RWPE2 (cell line): ENCODE results near the gene KCNG1.

Experiments
- ATAC-seq: fragments of 200-7000 bp; cut with Tn5 transposase; 3 replicates; pipeline ENCODE4 v1.9.1; 2021; ENCODE audit warnings: low read depth
- DNase-seq: peaks from one replicate; pipeline ENCODE4 v3.0.0-alpha.2; 2020; ENCODE audit warnings: low spot score
- H3K27ac ChIP-seq: fragments of 450-650 bp; 2 replicates; pipeline ENCODE4 v1.5.1; 2017; ENCODE audit warnings: mild to moderate bottlenecking; ENCODE audit not compliant: poor library complexity, severe bottlenecking
- H3K27me3 ChIP-seq: fragments of 250-450 bp; sonication (Bioruptor Pico); 2 replicates; pipeline ENCODE4 v1.5.1; 2021; ENCODE audit warnings: mild to moderate bottlenecking, moderate library complexity; ENCODE audit not compliant: insufficient read depth, poor library complexity, severe bottlenecking
- H3K36me3 ChIP-seq: fragments of 250-450 bp; sonication (Bioruptor Pico); 2 replicates; pipeline ENCODE4 v1.5.1; 2020; ENCODE audit warnings: low read depth, mild to moderate bottlenecking, moderate library complexity
- H3K4me1 ChIP-seq: fragments of 250-450 bp; sonication (Bioruptor Pico); 2 replicates; pipeline ENCODE4 v1.5.1; 2021; ENCODE audit warnings: mild to moderate bottlenecking, moderate library complexity; ENCODE audit not compliant: insufficient read depth, poor library complexity, severe bottlenecking
- H3K4me3 ChIP-seq: fragments of 250-450 bp; sonication (Bioruptor Pico); 2 replicates; pipeline ENCODE4 v1.5.1; 2021; ENCODE audit warnings: mild to moderate bottlenecking, moderate library complexity; ENCODE audit not compliant: severe bottlenecking
- H3K9me3 ChIP-seq: fragments of 250-450 bp; sonication (Bioruptor Pico); 2 replicates; pipeline ENCODE4 v1.5.1; 2021; ENCODE audit warnings: mild to moderate bottlenecking, moderate library complexity; ENCODE audit not compliant: severe bottlenecking
- TF ChIP-seq, protein P1 (sequence below): fragments of 450-650 bp; IDR thresholded peaks from one replicate; pipeline ENCODE4 v1.5.1; 2017; ENCODE audit warnings: mild to moderate bottlenecking, moderate library complexity; ENCODE audit not compliant: poor library complexity, severe bottlenecking

KCNG1 gene

DNA sequence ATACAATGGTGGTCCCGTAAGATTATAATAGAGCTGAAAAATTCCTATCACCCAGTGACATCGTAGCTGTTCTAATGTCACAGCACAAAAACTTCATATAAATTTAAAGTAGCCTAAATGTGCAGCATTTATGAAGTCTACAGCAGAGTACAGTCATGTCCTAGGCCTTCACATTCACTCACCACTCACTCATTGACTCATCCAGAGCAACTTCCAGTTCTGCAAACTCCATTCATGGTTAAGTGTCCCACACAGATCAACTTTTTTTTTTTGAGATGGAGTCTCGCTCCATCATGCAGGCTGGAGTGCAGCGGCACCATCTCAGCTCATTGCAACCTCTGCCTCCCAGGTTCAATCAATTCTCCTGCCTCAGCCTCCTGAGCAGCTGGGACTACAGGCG, 20.9 kb upstream of the KCNG1 start:
- ATAC-seq, result peak; percentile 73
- no peak for DNase-seq
- no peaks in the 10 kb centered on the region for H3K27me3 ChIP-seq
- no peaks in the 10 kb centered on the region for H3K36me3 ChIP-seq
- TF ChIP-seq, protein P1, sequence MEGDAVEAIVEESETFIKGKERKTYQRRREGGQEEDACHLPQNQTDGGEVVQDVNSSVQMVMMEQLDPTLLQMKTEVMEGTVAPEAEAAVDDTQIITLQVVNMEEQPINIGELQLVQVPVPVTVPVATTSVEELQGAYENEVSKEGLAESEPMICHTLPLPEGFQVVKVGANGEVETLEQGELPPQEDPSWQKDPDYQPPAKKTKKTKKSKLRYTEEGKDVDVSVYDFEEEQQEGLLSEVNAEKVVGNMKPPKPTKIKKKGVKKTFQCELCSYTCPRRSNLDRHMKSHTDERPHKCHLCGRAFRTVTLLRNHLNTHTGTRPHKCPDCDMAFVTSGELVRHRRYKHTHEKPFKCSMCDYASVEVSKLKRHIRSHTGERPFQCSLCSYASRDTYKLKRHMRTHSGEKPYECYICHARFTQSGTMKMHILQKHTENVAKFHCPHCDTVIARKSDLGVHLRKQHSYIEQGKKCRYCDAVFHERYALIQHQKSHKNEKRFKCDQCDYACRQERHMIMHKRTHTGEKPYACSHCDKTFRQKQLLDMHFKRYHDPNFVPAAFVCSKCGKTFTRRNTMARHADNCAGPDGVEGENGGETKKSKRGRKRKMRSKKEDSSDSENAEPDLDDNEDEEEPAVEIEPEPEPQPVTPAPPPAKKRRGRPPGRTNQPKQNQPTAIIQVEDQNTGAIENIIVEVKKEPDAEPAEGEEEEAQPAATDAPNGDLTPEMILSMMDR, result no peak
- H3K9me3 ChIP-seq, result no peaks in the 10 kb centered on the region
- no peak overlapping the region for H3K4me3 ChIP-seq
- H3K4me1 ChIP-seq, result peaks cover 3% of the 10 kb centered on the region
- no peak overlapping the region for H3K27ac ChIP-seq

DNA sequence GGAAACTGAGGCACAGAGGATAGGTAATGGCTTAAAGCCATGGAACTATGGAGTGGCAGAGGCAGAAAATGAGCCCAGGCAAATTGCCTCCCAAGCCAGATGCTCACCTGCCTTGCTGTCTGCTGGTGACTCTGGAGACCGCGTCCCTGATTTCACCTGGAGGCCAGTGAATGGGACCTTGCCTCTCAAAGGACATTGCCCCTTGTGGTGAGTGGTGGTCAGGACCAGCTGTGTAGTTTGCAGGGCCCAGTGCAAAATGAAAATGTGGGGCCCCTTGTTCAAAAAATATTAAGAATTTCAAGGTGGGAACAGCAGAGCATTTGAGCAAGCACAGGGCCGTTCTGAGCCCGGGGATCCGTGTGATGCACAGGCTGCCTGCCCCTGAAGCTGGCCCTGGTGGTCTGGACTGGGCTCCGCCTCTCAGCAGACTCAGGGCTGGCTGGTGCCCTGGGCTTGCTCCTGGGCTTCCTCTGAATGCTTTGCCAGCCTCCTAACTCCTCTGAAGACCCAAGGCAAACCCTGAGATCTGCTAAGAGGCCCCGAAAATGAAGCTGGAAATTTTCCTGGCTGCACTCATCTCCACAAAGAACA, 19.8 kb upstream of the KCNG1 start:
- TF ChIP-seq, protein P1, result peak; percentile 35
- no peaks in the 10 kb centered on the region for H3K36me3 ChIP-seq
- no peak overlapping the region for H3K27ac ChIP-seq
- no peak for ATAC-seq
- DNase-seq, result peak; percentile 72
- H3K4me1 ChIP-seq, result peaks cover 3% of the 10 kb centered on the region
- H3K4me3 ChIP-seq, result no peak overlapping the region
- H3K9me3 ChIP-seq, result no peaks in the 10 kb centered on the region
- no peaks in the 10 kb centered on the region for H3K27me3 ChIP-seq

DNA sequence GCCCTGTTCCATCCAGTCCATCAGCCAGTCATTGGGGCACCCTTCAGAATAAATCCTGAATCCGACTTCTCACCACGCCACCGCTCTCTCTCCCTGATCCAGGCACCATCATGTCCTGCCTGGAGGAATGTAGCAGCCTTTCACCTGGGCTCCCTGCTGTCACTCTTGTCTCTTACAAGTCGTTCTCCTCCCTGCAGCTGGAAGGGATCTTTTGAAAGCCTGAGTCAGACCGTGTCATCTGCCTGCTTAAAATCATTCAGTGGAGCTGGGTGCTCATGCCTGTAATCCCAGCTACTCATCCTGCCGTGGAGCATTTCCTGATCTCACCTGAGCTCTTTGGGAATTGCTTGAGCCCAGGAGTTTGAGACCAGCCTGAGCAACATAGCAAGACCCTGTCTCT, 19.2 kb upstream of the KCNG1 start:
- no peaks in the 10 kb centered on the region for H3K27me3 ChIP-seq
- H3K4me1 ChIP-seq, result peaks cover 3% of the 10 kb centered on the region
- ATAC-seq (peak; percentile 84), DNase-seq (peak; percentile 55)
- H3K27ac ChIP-seq, result no peak overlapping the region
- H3K9me3 ChIP-seq, result no peaks in the 10 kb centered on the region
- H3K36me3 ChIP-seq, result no peaks in the 10 kb centered on the region
- TF ChIP-seq, protein P1, result no peak
- no peak overlapping the region for H3K4me3 ChIP-seq

DNA sequence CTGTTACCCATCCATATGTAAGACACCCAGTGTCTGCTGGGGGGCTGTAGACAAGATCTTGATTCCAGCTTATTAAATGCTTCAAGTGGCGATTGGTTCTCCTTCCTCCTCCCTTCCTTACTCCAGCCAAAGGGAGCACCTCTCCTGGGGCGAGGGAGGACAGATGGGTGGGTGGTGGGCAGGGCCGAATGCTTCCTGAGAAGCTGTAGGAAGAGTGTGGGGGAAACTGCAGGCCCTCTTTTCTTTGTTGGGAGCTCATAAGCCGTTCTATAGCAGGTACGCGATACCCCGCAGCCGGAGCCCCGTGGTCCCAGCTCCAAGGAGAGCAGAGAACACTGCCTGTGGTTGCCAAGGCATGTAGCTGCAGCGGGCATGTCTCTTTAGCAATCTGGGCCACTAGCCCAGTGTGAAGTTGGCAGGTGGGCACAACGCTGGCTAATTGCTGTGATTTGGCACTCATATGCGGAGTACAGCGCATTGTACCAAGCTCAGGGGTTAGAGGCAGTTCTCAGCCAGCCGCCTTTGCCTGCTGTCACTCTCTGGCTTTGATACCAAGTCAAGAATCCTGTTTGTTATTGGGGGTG, 14.7 kb upstream of the KCNG1 start:
- Histone ChIP-seq H3K27me3 (no peaks in the 10 kb centered on the region), H3K4me1 (peaks cover 22% of the 10 kb centered on the region), H3K4me3 (no peak overlapping the region), H3K9me3 (no peaks in the 10 kb centered on the region), H3K36me3 (no peaks in the 10 kb centered on the region), H3K27ac (no peak overlapping the region)
- TF ChIP-seq, protein P1, result no peak
- ATAC-seq (no peak), DNase-seq (no peak)
